ENCODE measurements around the gene LRRC70. TPM values are rescaled to one million over a fixed set of nuclear protein-coding genes. Genes with fewer than 3 reads are reported as not detected.

LRRC70 gene
- total RNA-seq, 1 experiment from 2014 or later: 0.54 TPM

DNA sequence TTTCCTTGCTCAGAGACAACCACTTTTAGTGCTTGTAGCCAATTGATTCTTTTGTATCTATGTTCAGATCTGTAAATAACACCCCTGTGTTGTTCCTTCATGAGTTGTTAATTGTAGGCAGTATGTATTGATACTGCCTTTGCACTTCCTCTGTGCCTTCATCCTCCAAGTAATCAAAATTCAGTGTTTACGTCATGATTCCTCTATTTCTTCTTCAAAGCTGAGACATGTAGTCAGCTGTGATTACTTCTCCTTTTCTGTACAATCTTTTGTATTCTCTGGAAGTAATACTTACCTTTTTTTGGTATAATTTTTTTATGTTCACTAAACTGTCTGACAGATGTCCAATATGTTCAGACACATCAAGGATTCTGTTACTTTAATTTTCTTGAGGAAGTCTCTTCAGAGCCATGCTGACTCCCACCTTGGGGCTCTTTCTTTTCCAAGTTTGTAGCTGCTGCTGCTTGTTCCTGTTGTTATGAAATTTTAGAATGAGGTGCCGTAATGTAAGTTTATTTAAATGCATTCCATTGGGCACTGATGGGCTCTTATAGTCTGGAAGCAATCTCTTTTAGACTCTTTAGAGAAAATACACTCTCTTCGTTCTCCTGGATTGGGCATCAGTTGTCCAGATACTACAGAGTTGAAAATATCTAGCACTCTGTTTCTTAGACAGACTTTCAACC, 30.5 kb upstream of the LRRC70 start:
- Mint-ChIP-seq H3K4me3 (ENCODE audit: unreplicated experiment) (no peak overlapping the region), H3K27me3 (ENCODE audit: insufficient read depth, unreplicated experiment) (no peaks in the 10 kb centered on the region), H3K4me1 (ENCODE audit: insufficient read depth, unreplicated experiment) (no peaks in the 10 kb centered on the region), H3K27ac (ENCODE audit: low read depth, unreplicated experiment) (no peak overlapping the region), H3K9me3 (ENCODE audit: unreplicated experiment) (no peaks in the 10 kb centered on the region), H3K36me3 (ENCODE audit: insufficient read depth, unreplicated experiment) (peaks cover 23% of the 10 kb centered on the region)
- DNase-seq (ENCODE audit: unreplicated experiment): no peak
- ChIA-PET CTCF (interaction anchor here (0.5 to 0.6 kb wide), 2 partner anchors 38 to 80 kb away, joined by 3 read pairs; no protein-coding TSS in a partner anchor), POLR2A (interaction anchor here (0.6 kb wide), 1 partner anchor 22 kb away, joined by 3 read pairs; no protein-coding TSS in a partner anchor)
- intact Hi-C loops (cut with micrococcal nuclease): no loop called here
- no TSS peak for BruUV-seq (replicated peaks)
- TF ChIP-seq, protein P1, sequence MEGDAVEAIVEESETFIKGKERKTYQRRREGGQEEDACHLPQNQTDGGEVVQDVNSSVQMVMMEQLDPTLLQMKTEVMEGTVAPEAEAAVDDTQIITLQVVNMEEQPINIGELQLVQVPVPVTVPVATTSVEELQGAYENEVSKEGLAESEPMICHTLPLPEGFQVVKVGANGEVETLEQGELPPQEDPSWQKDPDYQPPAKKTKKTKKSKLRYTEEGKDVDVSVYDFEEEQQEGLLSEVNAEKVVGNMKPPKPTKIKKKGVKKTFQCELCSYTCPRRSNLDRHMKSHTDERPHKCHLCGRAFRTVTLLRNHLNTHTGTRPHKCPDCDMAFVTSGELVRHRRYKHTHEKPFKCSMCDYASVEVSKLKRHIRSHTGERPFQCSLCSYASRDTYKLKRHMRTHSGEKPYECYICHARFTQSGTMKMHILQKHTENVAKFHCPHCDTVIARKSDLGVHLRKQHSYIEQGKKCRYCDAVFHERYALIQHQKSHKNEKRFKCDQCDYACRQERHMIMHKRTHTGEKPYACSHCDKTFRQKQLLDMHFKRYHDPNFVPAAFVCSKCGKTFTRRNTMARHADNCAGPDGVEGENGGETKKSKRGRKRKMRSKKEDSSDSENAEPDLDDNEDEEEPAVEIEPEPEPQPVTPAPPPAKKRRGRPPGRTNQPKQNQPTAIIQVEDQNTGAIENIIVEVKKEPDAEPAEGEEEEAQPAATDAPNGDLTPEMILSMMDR (IDR thresholded peaks at IDR 0.05; ENCODE audit: unreplicated experiment): no peak

DNA sequence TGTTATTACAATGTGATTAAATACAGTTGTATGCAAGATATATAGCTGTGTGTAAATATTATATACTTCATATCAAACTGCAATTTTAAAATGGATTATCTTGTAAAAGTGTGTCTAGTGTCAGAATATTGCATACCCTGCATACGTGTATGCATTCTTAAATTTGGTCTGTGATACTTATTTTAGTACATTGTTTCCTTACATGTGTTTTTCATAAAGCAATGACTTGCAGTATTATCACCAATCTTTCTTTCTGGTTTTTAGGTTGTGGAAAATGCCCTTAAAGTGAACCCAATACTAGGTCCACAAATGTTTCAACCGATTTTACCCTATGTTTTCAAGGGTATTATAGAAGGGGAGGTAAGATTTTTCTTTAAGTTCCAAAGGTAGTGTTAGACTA, 28.5 kb upstream of the LRRC70 start:
- intact Hi-C loops (cut with micrococcal nuclease): no loop called here
- DNase-seq (ENCODE audit: unreplicated experiment): no peak
- no peaks in the 10 kb centered on the region for H3K4me1 Mint-ChIP-seq (ENCODE audit: insufficient read depth, unreplicated experiment)
- no peak overlapping the region for H3K4me3 Mint-ChIP-seq (ENCODE audit: unreplicated experiment)
- peaks cover 26% of the 10 kb centered on the region for H3K36me3 Mint-ChIP-seq (ENCODE audit: insufficient read depth, unreplicated experiment)
- no peaks in the 10 kb centered on the region for H3K27me3 Mint-ChIP-seq (ENCODE audit: insufficient read depth, unreplicated experiment)
- H3K27ac Mint-ChIP-seq (ENCODE audit: low read depth, unreplicated experiment): peak overlapping the region; percentile 7
- no peaks in the 10 kb centered on the region for H3K9me3 Mint-ChIP-seq (ENCODE audit: unreplicated experiment)
- CTCF ChIA-PET: no interaction called here
- TF ChIP-seq, protein P1 (IDR thresholded peaks at IDR 0.05; ENCODE audit: unreplicated experiment): no peak
- POLR2A ChIA-PET: no interaction called here
- no TSS peak for BruUV-seq (replicated peaks)

DNA sequence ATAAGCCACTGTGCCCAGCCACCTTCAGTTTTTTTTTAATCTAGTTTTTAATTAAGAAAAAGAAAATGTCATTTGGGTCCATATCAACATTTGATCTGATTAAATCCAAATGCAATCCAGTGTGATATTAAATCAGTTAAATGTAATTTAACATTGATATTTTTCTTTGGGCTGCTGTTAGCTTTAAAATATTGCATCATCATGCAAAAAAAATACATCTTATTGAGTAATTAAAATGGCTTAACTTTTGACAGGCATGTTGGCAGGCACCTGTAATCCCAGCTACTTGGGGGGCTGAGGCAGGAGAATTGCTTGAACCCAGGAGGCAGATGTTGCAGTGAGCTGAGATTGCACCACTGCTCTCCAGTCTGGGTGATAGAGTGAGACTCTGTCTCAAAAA, 22.7 kb upstream of the LRRC70 start:
- Mint-ChIP-seq H3K4me1 (ENCODE audit: insufficient read depth, unreplicated experiment) (no peaks in the 10 kb centered on the region), H3K36me3 (ENCODE audit: insufficient read depth, unreplicated experiment) (peaks cover 37% of the 10 kb centered on the region), H3K27ac (ENCODE audit: low read depth, unreplicated experiment) (no peak overlapping the region), H3K9me3 (ENCODE audit: unreplicated experiment) (no peaks in the 10 kb centered on the region), H3K27me3 (ENCODE audit: insufficient read depth, unreplicated experiment) (no peaks in the 10 kb centered on the region), H3K4me3 (ENCODE audit: unreplicated experiment) (no peak overlapping the region)
- ChIA-PET CTCF (no interaction called here), POLR2A (no interaction called here)
- TF ChIP-seq, protein P1 (IDR thresholded peaks at IDR 0.05; ENCODE audit: unreplicated experiment): no peak
- BruUV-seq (replicated peaks): no TSS peak
- intact Hi-C loops (cut with micrococcal nuclease): no loop called here
- no peak for DNase-seq (ENCODE audit: unreplicated experiment)

- H3K4me1 Mint-ChIP-seq (ENCODE audit: insufficient read depth, unreplicated experiment): no peaks in the 10 kb centered on the region
- no TSS peak for BruUV-seq (replicated peaks)
- no peaks in the 10 kb centered on the region for H3K9me3 Mint-ChIP-seq (ENCODE audit: unreplicated experiment)
- DNase-seq (ENCODE audit: unreplicated experiment): no peak
- peaks cover 43% of the 10 kb centered on the region for H3K36me3 Mint-ChIP-seq (ENCODE audit: insufficient read depth, unreplicated experiment)
- CTCF ChIA-PET: no interaction called here
- TF ChIP-seq, protein P1 (IDR thresholded peaks at IDR 0.05; ENCODE audit: unreplicated experiment): no peak
- H3K4me3 Mint-ChIP-seq (ENCODE audit: unreplicated experiment): no peak overlapping the region
- POLR2A ChIA-PET: no interaction called here
- no peak overlapping the region for H3K27ac Mint-ChIP-seq (ENCODE audit: low read depth, unreplicated experiment)
- no peaks in the 10 kb centered on the region for H3K27me3 Mint-ChIP-seq (ENCODE audit: insufficient read depth, unreplicated experiment)
- intact Hi-C loops (cut with micrococcal nuclease): no loop called here
These were observed 19.7 kb upstream of the LRRC70 start for GRCh38 chr5:62558941-62559340.

Data from MCF 10A (cell line).